SK-N-SH (cell line): ENCODE measurements around the gene B4GALNT1. TPM values are rescaled to one million over a fixed set of nuclear protein-coding genes. Genes with fewer than 3 reads are reported as not detected.

ENCODE experiments used
- CTCF ChIA-PET: fragments of 300-600, 350-600 bp; formaldehyde crosslinking; extraction: SDS; loops from one replicate; lab custom pipeline; 2021; lab: Yijun Ruan, JAX
- POLR2A ChIA-PET: fragments of 350-600 bp; sonication (Branson Sonifier 250); formaldehyde crosslinking; extraction: SDS; loops from one replicate; lab custom pipeline; 2020; ENCODE audit warnings: antibody characterized with exemption, inconsistent platforms; lab: Yijun Ruan, JAX
- DNase-seq: peaks from one replicate; pipeline ENCODE4 v3.0.0; 2012
- H2AFZ ChIP-seq: fragments of 200-600 bp; sonication (generic); 2 replicates; pipeline ENCODE4 v1.8.1; 2016; ENCODE audit warnings: antibody characterized with exemption, mild to moderate bottlenecking, low read depth
- H3F3A ChIP-seq: fragments of 200-600 bp; sonication (generic); replicated peaks from 2 replicates; pipeline ENCODE3; 2016; ENCODE audit warnings: antibody characterized with exemption, mild to moderate bottlenecking; ENCODE audit not compliant: insufficient read depth
- H3K27ac ChIP-seq, 2 experiments: fragments of 200-500 bp in 1 of 2; fragments of 200-600 bp in 1 of 2; sonication (Bioruptor generic) in 1 of 2; sonication (generic), shearing (Covaris generic) in 1 of 2; 2 replicates each; pipeline versions ENCODE4 v1.5.1 to v1.6.1; 2014 to 2016; ENCODE audit warnings: low read depth in 2 of 2, inconsistent platforms in 1 of 2, low read length in 1 of 2, mild to moderate bottlenecking in 1 of 2, mixed read lengths in 1 of 2
- H3K27me3 ChIP-seq: fragments of 200-600 bp; sonication (generic), shearing (Covaris generic); 2 replicates; pipeline ENCODE4 v1.6.1; 2016; ENCODE audit warnings: mixed run types; ENCODE audit not compliant: insufficient read depth
- H3K36me3 ChIP-seq, 2 experiments: fragments of 200-500 bp in 1 of 2; fragments of 200-600 bp in 1 of 2; sonication (Bioruptor generic) in 1 of 2; sonication (generic) in 1 of 2; replicated peaks in 1 of 2; 2 replicates each; pipeline versions ENCODE3 to v1.5.1; 2014 to 2016; ENCODE audit warnings: low read length in 1 of 2, mild to moderate bottlenecking in 1 of 2; ENCODE audit not compliant: insufficient read depth in 2 of 2, control insufficient read depth in 1 of 2
- H3K4me1 ChIP-seq, 2 experiments: fragments of 200-500 bp in 1 of 2; fragments of 200-600 bp in 1 of 2; sonication (Bioruptor generic) in 1 of 2; sonication (generic), shearing (Covaris generic) in 1 of 2; 2 replicates each; pipeline versions ENCODE4 v1.5.1 to v1.6.1; 2014 to 2016; ENCODE audit warnings: low read depth in 1 of 2, low read length in 1 of 2, mixed run types in 1 of 2; ENCODE audit not compliant: insufficient read depth in 2 of 2, control insufficient read depth in 1 of 2
- H3K4me2 ChIP-seq: fragments of 200-600 bp; sonication (generic), shearing (Covaris generic); 2 replicates; pipeline ENCODE4 v1.6.1; 2017; ENCODE audit warnings: mixed run types
- H3K4me3 ChIP-seq, 2 experiments: fragments of 200-500 bp in 1 of 2; fragments of 200-600 bp in 1 of 2; sonication (Bioruptor generic) in 1 of 2; sonication (generic), shearing (Covaris generic) in 1 of 2; 2 replicates each; pipeline versions ENCODE4 v1.5.1 to v1.8.1; 2014 to 2016; ENCODE audit warnings: low read depth in 2 of 2, inconsistent platforms in 1 of 2, low read length in 1 of 2, mild to moderate bottlenecking in 1 of 2, mixed read lengths in 1 of 2, moderate library complexity in 1 of 2
- H3K79me2 ChIP-seq: fragments of 200-600 bp; sonication (generic); 2 replicates; pipeline ENCODE4 v1.8.1; 2017; ENCODE audit warnings: mild to moderate bottlenecking; ENCODE audit not compliant: insufficient read depth
- H3K9ac ChIP-seq: fragments of 200-600 bp; sonication (generic); 2 replicates; pipeline ENCODE4 v1.6.1; 2017; ENCODE audit warnings: mixed run types
- H3K9me2 ChIP-seq: fragments of 200-600 bp; sonication (generic); 2 replicates; pipeline ENCODE4 v1.6.1; 2017; ENCODE audit warnings: mixed run types
- H3K9me3 ChIP-seq: fragments of 200-600 bp; sonication (generic); 2 replicates; pipeline ENCODE4 v1.6.1; 2017; ENCODE audit warnings: mixed run types, mild to moderate bottlenecking, moderate library complexity
- H4K20me1 ChIP-seq: fragments of 200-600 bp; sonication (generic); 2 replicates; pipeline ENCODE4 v1.6.1; 2017; ENCODE audit warnings: mild to moderate bottlenecking, mixed run types; ENCODE audit not compliant: insufficient read depth
- CHD2 ChIP-seq: fragments of 150-350 bp; IDR thresholded peaks from 2 replicates; pipeline ENCODE4 v1.6.1; 2018; ENCODE audit warnings: low read length; ENCODE audit not compliant: partially characterized antibody
- EP300 ChIP-seq, 2 experiments: IDR thresholded peaks; 2 replicates each; pipeline versions ENCODE4 v1.4.0 to v1.6.1; 2012; ENCODE audit warnings: borderline replicate concordance in 1 of 2, low read depth in 1 of 2, low read length in 1 of 2
- EZH2phosphoT487 ChIP-seq: fragments of 200-600 bp; sonication (generic); IDR thresholded peaks from 2 replicates; pipeline ENCODE4 v1.6.1; 2017; ENCODE audit warnings: low read depth, mixed run types, mild to moderate bottlenecking, antibody characterized with exemption, moderate library complexity, borderline replicate concordance
- FOSL2 ChIP-seq: IDR thresholded peaks from 2 replicates; pipeline ENCODE4 v1.4.0; 2012; ENCODE audit warnings: low read depth, mild to moderate bottlenecking, moderate library complexity, borderline replicate concordance
- GABPA ChIP-seq: IDR thresholded peaks from 2 replicates; pipeline ENCODE4 v1.4.0; 2012; ENCODE audit warnings: low read depth, mild to moderate bottlenecking
- NFIC ChIP-seq: IDR thresholded peaks from 2 replicates; pipeline ENCODE4 v1.4.0; 2012; ENCODE audit warnings: borderline replicate concordance
- NRF1 ChIP-seq: IDR thresholded peaks from 2 replicates; pipeline ENCODE4 v1.6.1; 2012; ENCODE audit warnings: low read depth, mild to moderate bottlenecking, low read length
- POLR2AphosphoS5 ChIP-seq: IDR thresholded peaks from 2 replicates; pipeline ENCODE4 v1.6.1; 2012; ENCODE audit warnings: low read depth, low read length
- RCOR1 ChIP-seq: fragments of 150-350 bp; IDR thresholded peaks from 2 replicates; pipeline ENCODE4 v1.6.1; 2017; ENCODE audit warnings: antibody characterized with exemption, low read length
- RFX5 ChIP-seq: IDR thresholded peaks from 2 replicates; pipeline ENCODE4 v1.6.1; 2012; ENCODE audit warnings: mild to moderate bottlenecking, improper control_type of control experiment, low read length
- SMC3 ChIP-seq: IDR thresholded peaks from 2 replicates; pipeline ENCODE4 v1.6.1; 2012; ENCODE audit warnings: low read depth, low read length, improper control_type of control experiment
- TAF1 ChIP-seq: IDR thresholded peaks from 2 replicates; pipeline ENCODE4 v1.6.1; 2012; ENCODE audit warnings: low read depth, mild to moderate bottlenecking, low read length, moderate library complexity, borderline replicate concordance
- WGBS: methylation state at CpG from one replicate; pipeline ENCODE4 v1.1.6; 2017; ENCODE audit warnings: low lambda C conversion rate; 5-methylcytosine and 5-hydroxymethylcytosine counted together
- polyA plus RNA-seq, 3 experiments: library from polyadenylated mRNA; depleted of rRNA; stranded (reverse); fragments of >200 nt; gene quantifications; 2 replicates each; pipeline ENCODE4 v1.2.3, GENCODE V29; 2012
- TF ChIP-seq, protein P1 (sequence below): IDR thresholded peaks from 2 replicates; pipeline ENCODE4; 2012
- TF ChIP-seq, protein P2 (sequence below): IDR thresholded peaks from 2 replicates; pipeline ENCODE4 v1.4.0; 2012; ENCODE audit warnings: low read depth, borderline replicate concordance
- TF ChIP-seq, protein P3 (sequence below): fragments of 150-350 bp; IDR thresholded peaks from 2 replicates; pipeline ENCODE4 v1.6.1; 2016; ENCODE audit warnings: mild to moderate bottlenecking, low read depth, low read length

The B4GALNT1 gene
- polyA plus RNA-seq, 1 of the 3 experiments (the other 2 are of a cell fraction) = 5.3 TPM

DNA sequence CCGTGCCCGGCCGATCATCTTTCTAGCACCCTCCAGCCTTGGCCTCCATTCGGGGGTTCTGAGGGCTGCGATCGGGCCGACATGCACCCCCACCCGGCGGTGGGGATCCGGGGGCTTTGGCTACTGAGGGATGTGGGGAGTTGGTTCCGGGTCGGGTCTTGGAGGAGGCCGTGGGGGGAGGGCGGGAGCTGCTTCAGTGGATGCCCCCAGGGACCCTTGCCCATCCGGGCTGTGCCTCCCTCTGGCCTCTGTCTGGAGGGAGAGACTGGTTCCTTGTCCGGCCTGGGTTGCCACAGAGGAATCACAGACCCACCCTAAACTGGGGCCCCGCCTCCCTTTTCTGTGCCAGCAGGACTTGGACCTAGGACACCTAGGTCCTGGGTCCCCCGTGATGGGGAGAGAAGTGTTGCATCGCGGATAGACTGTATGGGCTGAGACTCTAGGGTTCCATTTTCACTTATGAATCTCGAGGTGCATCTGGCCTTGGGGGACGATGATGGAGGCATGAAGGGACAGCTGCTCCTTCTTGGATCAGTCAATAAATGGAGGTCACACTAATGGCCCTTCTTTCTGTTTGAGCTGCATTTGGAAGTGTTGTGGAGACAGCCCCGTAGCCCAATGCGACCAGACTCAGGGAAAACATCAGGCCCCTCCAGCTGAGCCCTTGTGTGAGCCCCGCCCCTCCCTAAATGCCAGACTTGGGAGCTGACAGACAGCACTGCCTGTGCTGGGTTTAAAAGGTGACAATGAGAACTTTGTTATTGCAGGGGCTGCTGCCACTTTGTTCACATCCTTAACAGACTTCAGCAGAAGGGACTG, 27.8 kb downstream of the B4GALNT1 start:
- ChIA-PET CTCF (interaction anchor here (0.6 to 7.6 kb wide), 6 partner anchors 14 to 1417 kb away, joined by 3 to 65 read pairs (median 6); partner anchors contain the start of gene B4GALNT1), POLR2A (interaction anchor here (0.7 to 1.5 kb wide), 5 partner anchors 9 to 75 kb away, joined by 3 to 5 read pairs (median 3); no protein-coding TSS in a partner anchor)
- H3K27me3 ChIP-seq = no peaks in the 10 kb centered on the region
- H3K4me3 ChIP-seq = peak overlapping the region; percentile 86 to 91
- H3K4me1 ChIP-seq = peaks cover 9 to 23% of the 10 kb centered on the region in 2 experiments; a peak in 3 of 4 replicates
- H4K20me1 ChIP-seq = no peaks in the 10 kb centered on the region
- peak overlapping the region; percentile 61 to 97; a peak in 3 of 4 replicates for H3K27ac ChIP-seq
- peaks cover 6% of the 10 kb centered on the region for H3F3A ChIP-seq
- H3K4me2 ChIP-seq = peak overlapping the region; percentile 77
- TF ChIP-seq EZH2phosphoT487 = no peak
- TF ChIP-seq POLR2AphosphoS5 = 0 out of 2 replicates have a peak, but pooled peaks have one; percentile 28
- TF ChIP-seq GABPA = no peak
- 0 out of 2 replicates have a peak, but pooled peaks have one; percentile 16 for TF ChIP-seq TAF1
- TF ChIP-seq NFIC = no peak
- TF ChIP-seq NRF1 = no peak
- TF ChIP-seq, protein P1, sequence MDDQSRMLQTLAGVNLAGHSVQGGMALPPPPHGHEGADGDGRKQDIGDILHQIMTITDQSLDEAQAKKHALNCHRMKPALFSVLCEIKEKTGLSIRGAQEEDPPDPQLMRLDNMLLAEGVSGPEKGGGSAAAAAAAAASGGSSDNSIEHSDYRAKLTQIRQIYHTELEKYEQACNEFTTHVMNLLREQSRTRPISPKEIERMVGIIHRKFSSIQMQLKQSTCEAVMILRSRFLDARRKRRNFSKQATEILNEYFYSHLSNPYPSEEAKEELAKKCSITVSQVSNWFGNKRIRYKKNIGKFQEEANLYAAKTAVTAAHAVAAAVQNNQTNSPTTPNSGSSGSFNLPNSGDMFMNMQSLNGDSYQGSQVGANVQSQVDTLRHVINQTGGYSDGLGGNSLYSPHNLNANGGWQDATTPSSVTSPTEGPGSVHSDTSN = no peak
- TF ChIP-seq RFX5 = no peak
- TF ChIP-seq EP300 (IDR thresholded peaks at IDR 0.05; ENCODE audit: borderline replicate concordance in 1 of 2, low read depth in 1 of 2, low read length in 1 of 2) = no peak
- TF ChIP-seq RCOR1 = no peak
- no peak for TF ChIP-seq FOSL2
- no peak for TF ChIP-seq SMC3
- TF ChIP-seq, protein P2, sequence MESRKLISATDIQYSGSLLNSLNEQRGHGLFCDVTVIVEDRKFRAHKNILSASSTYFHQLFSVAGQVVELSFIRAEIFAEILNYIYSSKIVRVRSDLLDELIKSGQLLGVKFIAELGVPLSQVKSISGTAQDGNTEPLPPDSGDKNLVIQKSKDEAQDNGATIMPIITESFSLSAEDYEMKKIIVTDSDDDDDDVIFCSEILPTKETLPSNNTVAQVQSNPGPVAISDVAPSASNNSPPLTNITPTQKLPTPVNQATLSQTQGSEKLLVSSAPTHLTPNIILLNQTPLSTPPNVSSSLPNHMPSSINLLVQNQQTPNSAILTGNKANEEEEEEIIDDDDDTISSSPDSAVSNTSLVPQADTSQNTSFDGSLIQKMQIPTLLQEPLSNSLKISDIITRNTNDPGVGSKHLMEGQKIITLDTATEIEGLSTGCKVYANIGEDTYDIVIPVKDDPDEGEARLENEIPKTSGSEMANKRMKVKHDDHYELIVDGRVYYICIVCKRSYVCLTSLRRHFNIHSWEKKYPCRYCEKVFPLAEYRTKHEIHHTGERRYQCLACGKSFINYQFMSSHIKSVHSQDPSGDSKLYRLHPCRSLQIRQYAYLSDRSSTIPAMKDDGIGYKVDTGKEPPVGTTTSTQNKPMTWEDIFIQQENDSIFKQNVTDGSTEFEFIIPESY = no peak
- TF ChIP-seq, protein P3, sequence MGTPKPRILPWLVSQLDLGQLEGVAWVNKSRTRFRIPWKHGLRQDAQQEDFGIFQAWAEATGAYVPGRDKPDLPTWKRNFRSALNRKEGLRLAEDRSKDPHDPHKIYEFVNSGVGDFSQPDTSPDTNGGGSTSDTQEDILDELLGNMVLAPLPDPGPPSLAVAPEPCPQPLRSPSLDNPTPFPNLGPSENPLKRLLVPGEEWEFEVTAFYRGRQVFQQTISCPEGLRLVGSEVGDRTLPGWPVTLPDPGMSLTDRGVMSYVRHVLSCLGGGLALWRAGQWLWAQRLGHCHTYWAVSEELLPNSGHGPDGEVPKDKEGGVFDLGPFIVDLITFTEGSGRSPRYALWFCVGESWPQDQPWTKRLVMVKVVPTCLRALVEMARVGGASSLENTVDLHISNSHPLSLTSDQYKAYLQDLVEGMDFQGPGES = no peak
- no peak for TF ChIP-seq CHD2
- DNase-seq = peak; percentile 74
- H3K9me2 ChIP-seq = no peaks in the 10 kb centered on the region
- H3K79me2 ChIP-seq = peaks cover 6% of the 10 kb centered on the region; the same call in 1 of the 2 replicates
- peaks cover 6 to 51% of the 10 kb centered on the region in 2 experiments for H3K36me3 ChIP-seq
- peak overlapping the region; percentile 79; the same call in 1 of the 2 replicates for H2AFZ ChIP-seq
- no peaks in the 10 kb centered on the region for H3K9me3 ChIP-seq
- peak overlapping the region; percentile 96 for H3K9ac ChIP-seq
- 17% methylated on average over 15 of the region's 25 CpGs for WGBS
